ENCODE data around the gene UGT1A3. TPM values are rescaled to one million over a fixed set of nuclear protein-coding genes. Genes with fewer than 3 reads are reported as not detected.

UGT1A3 gene
- total RNA-seq, 1 donor from 2014 or later: not detected

- intact Hi-C loops (cut with DNase I): no loop called here
- DNase-seq (ENCODE audit: low spot score) (peak; percentile 41), ATAC-seq (no peak)
These were observed 78.5 kb downstream of the UGT1A3 start for GRCh38 chr2:233807215-233807865.

GRCh38 chr2:233807966-233808935 is 79.4 kb downstream of the UGT1A3 start:
- intact Hi-C loops (cut with DNase I): no loop called here
- ATAC-seq (no peak), DNase-seq (ENCODE audit: low spot score) (peak; percentile 38)

GRCh38 chr2:233810385-233810784 is 81.5 kb downstream of the UGT1A3 start:
- ATAC-seq: no peak
- intact Hi-C loops (cut with DNase I): no loop called here
- DNase-seq (ENCODE audit: low spot score): peak; percentile 5

- no peak for ATAC-seq
- intact Hi-C loops (cut with DNase I): no loop called here
- DNase-seq (ENCODE audit: low spot score): peak; percentile 22
These were observed 82.2 kb downstream of the UGT1A3 start for GRCh38 chr2:233811087-233811486.

GRCh38 chr2:233811732-233812131 is 82.9 kb downstream of the UGT1A3 start:
- DNase-seq (ENCODE audit: low spot score) (peak; percentile 28), ATAC-seq (no peak)
- intact Hi-C loops (cut with DNase I): no loop called here

GRCh38 chr2:233813236-233814055 is 84.6 kb downstream of the UGT1A3 start:
- ATAC-seq (no peak), DNase-seq (ENCODE audit: low spot score) (peak; percentile 18)
- intact Hi-C loops (cut with DNase I): no loop called here

- DNase-seq (ENCODE audit: low spot score) (peak; percentile 26), ATAC-seq (no peak)
- intact Hi-C loops (cut with DNase I): no loop called here
These were observed 85.4 kb downstream of the UGT1A3 start for GRCh38 chr2:233814056-233814835.

- intact Hi-C loops (cut with DNase I): no loop called here
- ATAC-seq (no peak), DNase-seq (ENCODE audit: low spot score) (no peak)
These were observed 87.0 kb downstream of the UGT1A3 start for GRCh38 chr2:233815861-233816260.

GRCh38 chr2:233816334-233816733 is 87.5 kb downstream of the UGT1A3 start:
- intact Hi-C loops (cut with DNase I): no loop called here
- no peak for ATAC-seq
- peak; percentile 19 for DNase-seq (ENCODE audit: low spot score)

GRCh38 chr2:233816771-233817170 is 87.9 kb downstream of the UGT1A3 start:
- ATAC-seq: no peak
- intact Hi-C loops (cut with DNase I): no loop called here
- peak; percentile 41 for DNase-seq (ENCODE audit: low spot score)

GRCh38 chr2:233817361-233817911 is 88.6 kb downstream of the UGT1A3 start:
- no peak for ATAC-seq
- DNase-seq (ENCODE audit: low spot score): peak; percentile 21
- intact Hi-C loops (cut with DNase I): no loop called here

- intact Hi-C loops (cut with DNase I): no loop called here
- ATAC-seq: peak; percentile 25
These were observed 89.3 kb downstream of the UGT1A3 start for GRCh38 chr2:233817995-233818638.

GRCh38 chr2:233818639-233819621 is 90.1 kb downstream of the UGT1A3 start:
- DNase-seq (ENCODE audit: low spot score) (peak; percentile 47), ATAC-seq (no peak)
- intact Hi-C loops (cut with DNase I): no loop called here

More at GRCh38 chr2:233817995-233818638, 89.3 kb downstream of the UGT1A3 start:
- peak; percentile 33 for DNase-seq (ENCODE audit: low spot score)

GRCh38 chr2:233819884-233820773 is 91.3 kb downstream of the UGT1A3 start:
- DNase-seq (ENCODE audit: low spot score) (peak; percentile 27), ATAC-seq (no peak)
- intact Hi-C loops (cut with DNase I): no loop called here

GRCh38 chr2:233820774-233821105 is 91.9 kb downstream of the UGT1A3 start:
- DNase-seq (ENCODE audit: low spot score) (no peak), ATAC-seq (no peak)
- intact Hi-C loops (cut with DNase I): no loop called here

GRCh38 chr2:233821196-233821595 is 92.4 kb downstream of the UGT1A3 start:
- DNase-seq (ENCODE audit: low spot score) (no peak), ATAC-seq (no peak)
- intact Hi-C loops (cut with DNase I): no loop called here
